ENCODE measurements around the gene MCRS1.
"Not testable (repeated sequence)": the region's sequence is repeated elsewhere in the genome, so short reads cannot be mapped to it uniquely, and the experiment has no call there.

MCRS1 gene

GRCh38 chr12:49512546-49512945, 55.4 kb downstream of the MCRS1 start:
- DNase-seq, result no peak

- DNase-seq, result no peak
Measured at GRCh38 chr12:49511410-49511809, 56.5 kb downstream of the MCRS1 start.

DNA sequence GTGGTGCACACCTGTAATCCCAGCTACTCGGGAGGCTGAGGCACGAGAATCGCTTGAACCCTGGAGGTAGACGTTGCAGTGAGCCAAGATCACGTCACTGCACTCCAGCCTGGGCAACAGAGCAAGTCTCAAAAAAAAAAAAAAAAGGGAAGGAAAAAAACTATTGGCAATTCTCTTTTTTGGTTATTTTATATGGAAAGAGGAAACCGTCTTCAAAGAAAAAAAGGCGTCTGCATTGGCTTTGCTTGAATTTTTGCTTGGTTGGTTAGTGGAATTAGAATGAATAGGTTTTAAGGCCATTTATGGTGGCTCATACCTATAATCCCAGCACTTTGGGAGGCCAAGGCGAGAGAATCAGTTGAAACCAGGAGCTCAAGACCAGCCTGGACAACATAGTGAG, 58.3 kb downstream of the MCRS1 start:
- DNase-seq, result not testable (repeated sequence)
